Epidermal melanocyte (primary cell): Measurements from ENCODE around the gene CHDH.

ENCODE experiments used
- DNase-seq: peaks from one replicate; pipeline ENCODE4 v3.0.0; 2011; ENCODE audit warnings: low spot score; ENCODE audit not compliant: insufficient read length

CHDH gene

DNA sequence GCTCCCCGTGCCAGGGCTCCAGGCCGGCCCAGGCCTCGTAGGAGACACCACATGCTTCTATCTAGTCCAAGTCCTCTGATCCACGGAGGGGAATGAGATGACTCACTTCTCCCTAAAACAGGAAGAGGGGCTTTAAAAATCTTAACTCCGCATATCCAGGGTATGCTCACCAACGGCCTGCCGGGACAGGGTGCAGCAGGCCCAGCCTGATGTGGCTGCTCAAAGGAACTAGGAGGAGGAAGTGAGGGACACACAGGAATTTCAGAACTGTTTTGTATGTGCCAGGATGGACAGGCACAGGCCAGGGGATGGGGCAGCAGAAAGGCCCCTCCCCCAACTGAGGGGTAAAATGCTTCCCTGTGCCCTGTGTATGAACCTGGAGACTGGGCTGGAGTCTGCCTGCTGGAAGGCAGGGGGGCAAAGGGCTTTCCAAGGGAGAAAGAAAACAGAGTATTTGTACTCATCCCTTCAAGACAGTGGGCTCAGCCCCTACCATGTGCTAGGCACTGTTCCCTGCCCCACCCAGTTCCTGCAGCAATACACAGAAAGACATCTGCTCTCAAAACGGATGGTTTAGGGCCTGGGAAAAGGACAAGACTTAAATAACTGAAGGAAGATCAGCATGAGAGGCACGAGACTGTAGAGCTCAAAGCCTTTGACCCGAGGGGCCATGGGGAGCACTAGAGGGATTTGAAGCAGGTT is 22.1 kb downstream of the CHDH start:
- DNase-seq: no peak

DNA sequence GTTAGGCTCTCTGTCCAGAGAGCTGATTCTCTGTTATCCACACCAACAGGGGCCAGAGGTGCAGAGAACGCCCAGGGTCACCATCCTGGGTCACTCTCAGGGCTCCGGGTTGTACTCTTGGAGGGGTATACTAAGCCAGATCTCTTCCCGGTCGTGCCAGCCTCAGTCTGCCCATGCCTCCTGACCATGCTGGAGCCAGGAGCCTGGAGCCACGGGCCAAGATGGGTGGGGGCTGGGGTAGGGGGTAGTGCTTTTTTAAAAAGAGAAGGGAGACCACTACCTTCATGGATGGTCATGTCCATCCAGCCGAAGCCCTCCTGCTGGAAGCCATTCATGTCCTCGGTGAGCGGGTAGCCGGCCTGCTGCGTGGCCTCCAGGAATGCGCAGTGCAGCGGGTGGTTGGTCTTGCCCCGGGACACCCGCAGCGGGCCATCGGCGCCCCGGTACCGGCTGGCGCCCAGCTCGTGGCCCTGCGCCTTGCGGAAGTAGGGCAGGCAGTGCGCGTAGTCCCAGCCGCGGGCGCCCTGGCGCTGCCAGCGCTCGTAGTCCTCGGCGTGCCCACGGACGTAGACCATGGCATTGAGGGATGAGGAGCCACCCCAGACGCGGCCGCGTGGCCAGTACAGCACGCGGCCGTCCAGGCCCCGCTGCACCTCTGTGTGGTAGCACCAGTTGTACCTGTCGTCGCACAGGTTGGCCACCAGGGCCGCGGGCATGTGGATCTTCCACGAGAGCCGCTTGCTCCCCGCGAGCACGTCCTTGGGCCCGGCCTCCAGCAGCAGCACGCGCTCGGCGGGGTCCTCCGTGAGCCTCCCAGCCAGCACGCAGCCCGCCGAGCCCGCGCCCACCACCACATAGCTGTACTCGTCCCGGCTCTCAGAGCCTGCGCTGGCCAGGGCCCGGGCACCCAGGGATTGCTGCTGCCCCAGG is 22.9 kb downstream of the CHDH start:
- no peak for DNase-seq

DNA sequence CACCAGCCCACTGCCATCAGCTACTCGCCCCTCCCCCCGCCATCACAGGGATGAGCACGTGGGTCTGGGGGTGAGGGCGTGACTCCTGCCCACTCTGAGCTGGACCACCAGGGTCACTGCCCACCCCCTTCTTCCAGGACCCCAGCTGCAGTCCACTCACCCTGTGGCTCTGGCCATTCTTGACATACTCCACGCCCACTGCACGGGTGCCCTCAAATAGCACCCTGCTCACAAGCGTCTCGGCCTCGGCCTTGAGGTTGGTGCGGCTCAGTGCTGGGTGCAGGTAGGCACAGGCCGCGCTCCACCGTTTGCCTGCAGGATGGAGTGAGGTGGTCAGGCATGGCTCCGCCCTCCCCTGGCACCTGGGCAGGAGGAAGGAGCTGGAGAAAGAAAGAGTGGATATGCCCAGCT is 23.9 kb downstream of the CHDH start:
- DNase-seq: no peak

DNA sequence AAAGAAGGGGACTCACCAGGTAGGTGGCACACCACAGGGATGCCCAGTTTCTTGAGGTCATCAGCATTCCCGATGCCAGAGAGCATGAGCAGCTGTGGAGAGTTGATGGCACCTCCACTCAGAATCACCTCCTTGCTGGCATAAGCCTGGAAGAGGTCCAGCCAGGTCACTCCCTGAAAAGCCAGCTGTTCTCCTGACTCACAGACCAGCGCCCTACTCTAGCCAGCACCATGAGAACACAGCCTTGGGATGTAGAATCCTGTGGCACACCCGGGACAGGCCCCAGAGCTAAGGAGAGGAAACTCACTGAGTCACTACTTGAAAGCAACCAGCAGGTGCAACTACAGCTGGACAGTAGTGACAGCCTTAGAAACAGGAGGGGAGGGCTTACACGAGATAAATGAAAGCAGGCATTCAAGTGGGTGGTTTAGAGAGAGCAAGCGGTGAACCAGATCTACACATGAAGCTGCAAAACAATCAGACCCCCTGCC is 24.5 kb downstream of the CHDH start:
- DNase-seq: no peak

DNA sequence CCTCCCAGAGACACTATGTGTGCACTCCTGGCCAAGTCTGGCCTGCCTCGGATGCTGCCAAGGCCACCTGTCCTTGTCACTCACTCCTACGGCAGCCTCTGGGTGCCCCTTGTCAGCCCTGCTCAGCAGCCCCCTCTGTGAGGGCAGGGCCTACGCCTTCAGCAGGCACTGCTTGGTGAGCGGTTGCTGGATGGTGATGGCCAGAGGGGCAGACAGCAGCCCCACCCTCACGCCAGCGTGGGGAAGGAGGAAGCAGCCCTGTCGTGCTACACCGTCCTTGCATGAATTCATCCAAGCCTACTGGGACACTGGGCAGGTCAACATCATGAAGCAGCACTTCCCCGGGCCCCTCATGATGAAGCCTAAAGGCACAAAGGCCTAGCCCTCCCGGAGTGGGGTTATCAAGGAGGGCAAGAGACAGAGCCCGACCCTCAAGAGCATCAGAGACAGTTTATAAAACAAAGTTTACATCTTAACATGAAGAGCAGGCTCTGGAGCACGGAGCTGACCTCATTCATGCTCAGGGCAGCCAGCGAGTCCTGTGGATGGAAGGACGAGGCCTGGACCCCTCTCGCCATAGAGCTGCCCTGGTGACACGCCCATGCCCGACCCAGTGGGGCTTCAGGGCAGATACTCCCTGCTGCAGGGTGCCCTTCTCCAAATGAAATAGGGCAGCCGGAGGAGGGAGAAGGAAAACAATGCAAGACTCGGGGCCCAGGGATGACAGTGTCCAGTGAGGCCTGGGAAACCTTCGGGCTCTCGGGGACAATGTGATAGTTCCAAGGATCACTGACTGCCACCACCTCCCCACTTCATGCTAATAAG is 25.3 kb downstream of the CHDH start:
- no peak for DNase-seq

DNA sequence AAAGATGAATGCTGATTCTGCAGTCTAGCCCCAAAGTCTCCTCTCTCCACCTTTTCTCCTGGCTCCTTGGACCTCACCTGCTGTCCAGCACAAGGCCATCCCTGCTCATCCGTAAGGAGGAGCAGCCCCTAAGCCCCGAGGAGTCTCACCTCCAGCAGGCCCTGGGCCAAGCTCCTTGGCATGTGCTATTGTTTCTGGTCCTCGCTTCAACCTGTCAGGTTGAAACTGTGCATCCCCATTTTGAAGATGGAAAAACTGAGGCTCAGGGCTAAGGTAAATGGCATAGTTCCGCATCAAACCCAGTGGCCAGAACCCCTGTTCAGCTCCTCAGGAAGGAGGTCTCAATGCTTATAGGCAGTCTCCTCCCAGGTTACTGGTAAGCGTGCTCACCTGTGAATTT is 26.1 kb downstream of the CHDH start:
- DNase-seq: no peak

DNA sequence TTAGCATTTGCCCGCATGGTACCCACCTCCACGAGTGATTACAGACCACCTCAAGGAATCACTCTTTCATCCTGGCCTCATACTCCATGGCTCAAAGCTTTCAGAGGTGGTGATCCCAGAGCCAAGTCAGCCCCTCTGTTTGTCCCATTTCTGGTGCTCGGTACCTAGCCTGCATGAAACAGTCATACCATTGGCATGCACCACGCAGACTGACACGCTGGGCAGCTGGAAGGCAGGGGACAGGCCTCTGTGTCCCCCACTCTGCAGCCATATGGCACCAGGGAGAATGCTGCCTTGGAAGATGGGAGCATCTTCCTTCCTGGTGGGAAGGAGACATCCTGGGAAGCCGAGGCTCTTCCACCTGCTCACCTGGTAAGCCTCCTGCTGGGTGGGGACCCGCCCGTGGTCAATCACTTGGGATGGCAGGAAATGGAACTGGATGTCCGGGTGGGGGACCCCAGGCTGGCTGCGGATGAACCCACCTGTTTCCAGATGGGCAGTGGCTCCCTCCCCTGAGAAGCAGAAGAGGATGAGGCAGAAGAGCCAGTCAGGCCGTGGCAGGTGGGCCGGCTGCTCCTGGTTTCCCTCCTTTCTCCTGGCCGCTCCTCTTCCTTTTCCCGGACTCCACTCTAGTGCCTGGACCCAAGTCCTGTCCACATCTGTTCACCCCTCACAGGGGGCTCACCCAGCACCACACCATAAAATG is 26.9 kb downstream of the CHDH start:
- no peak for DNase-seq

DNA sequence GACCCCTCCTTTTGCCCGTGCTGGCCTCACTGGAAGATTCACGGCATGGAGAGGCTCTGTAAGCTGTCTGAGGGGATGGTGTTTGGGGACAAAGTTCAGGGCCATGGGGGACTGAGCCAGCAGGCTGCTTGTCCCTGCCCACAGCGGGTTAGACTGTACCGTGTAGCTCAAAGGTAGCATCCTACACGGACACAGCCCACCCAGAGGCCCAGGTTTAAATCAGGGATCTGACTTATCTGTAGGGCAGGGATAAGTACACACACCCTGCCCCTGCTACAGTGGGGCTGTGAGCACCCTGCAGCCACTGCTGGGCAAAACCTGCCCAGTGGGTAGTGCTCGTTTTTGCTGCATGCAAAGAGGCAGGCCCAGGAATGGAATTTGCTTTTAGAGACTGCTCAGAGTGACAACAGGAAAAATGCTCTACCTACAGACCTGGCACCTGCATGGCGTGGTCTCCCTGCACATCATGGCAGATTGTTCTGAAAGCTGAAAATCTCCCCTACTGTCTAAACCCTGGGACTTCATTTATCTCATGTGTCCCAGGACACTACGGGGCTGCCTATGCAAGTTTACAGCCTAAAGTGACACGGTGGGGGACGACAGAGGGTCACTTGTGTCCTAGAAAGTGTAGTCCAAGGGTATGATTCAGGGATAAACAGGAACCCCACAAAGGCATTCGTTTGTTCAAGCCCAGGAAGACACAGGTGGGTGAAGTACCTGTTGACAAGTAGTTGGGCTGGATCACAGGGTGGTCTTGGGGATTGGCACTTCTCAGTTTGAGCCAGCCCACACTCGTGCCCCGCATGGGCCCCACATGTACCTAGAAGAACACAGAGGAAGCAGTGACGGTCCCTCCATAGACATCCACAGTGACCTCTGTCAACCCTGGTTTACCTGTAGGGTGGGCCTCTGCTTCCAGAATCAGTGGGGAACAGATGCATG is 27.7 kb downstream of the CHDH start:
- DNase-seq: no peak

DNA sequence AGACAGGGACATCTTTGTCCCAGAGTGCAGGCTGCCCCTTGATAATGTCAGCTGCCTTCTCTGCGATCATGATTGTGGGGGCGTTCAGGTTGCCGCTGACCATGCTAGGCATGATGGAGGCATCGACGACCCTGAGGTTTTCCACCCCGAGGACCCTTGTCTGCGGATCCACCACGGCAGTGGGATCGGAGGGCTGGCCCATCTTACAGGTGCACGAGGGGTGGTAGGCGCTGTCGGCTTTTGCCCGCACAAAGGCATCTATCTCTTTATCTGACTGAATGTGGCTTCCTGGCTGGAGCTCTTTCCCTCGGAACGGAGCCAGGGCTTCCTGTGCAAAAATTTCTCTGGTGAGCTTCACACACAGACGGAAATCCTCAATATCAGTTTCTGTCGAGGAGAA is 28.4 kb downstream of the CHDH start:
- DNase-seq: no peak

DNA sequence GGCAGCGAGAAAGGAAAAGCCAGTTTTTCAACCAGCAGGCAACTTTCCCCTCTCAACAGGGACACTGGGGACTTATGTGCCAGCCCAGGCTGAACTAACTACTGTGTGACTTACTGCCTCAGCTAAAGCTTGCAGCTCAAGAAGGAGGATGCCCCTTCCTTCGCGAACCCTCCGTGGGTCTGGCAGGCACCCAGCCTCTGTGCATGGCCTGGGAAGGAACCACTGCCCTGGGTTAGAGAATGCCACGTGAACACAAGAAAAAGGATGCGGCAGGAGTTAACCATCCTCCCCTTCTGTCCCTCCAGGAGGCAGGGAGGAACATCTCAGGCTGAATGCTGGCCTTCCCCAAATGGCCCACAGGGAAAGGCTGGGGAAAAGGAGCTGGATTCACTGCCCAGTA is 29.0 kb downstream of the CHDH start:
- DNase-seq: no peak

DNA sequence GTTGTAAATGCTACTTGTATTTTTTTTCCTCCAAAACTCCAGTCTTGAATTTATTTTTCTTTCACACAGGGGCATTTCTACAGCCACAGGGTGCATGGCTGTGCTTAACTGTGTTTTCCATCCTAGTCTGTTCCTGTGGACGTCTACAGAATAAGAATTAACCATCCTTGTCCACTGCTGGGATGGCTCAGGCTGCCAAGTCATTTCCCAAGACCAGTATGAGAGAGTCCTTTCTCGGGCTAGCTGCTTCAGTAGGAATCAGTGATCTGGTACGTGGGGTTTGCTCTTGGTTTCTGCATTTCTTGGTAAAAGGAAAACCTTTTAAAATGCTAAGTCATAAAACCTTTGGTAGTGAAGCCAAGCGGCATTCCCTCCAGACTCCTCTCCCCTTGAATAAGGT is 29.8 kb downstream of the CHDH start:
- DNase-seq: no peak

DNA sequence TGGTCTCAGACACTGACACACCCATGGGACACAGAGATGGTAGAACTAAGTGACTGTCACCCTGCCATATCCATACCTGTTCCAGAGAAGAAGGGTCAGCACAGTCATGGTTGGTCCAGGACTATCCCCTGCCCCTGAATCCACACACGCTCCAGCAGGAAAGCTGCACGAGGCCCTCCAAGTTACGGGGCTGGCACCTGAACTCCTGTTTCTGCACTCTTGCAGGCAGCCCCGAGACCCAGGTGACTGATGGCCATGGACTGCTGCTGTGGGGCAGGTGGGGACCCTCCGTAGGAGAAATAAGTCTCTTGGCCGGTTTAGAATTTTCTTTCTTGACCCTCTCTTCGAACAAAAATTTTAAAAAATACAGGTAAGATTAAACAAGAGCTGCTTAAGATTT is 30.6 kb downstream of the CHDH start:
- no peak for DNase-seq

DNA sequence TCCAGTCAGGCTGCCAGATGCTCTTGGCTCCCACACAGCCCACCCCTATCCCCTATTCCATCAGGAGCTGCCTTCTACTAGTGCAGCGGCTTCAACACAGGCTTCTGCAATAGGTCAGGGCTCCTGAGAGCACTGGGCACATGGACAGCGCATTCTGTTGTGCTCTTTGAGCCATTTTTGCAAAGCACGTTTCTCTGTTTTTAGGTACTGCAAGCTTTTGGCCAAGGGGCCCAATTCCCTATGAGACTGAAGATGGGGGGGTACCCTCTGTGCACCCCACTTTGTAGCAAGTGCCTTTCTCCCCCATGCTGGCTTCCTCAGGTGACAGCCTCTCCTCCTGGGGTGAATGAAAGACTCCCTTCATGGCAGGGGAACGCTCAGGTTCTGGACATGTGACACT is 31.2 kb downstream of the CHDH start:
- no peak for DNase-seq

DNA sequence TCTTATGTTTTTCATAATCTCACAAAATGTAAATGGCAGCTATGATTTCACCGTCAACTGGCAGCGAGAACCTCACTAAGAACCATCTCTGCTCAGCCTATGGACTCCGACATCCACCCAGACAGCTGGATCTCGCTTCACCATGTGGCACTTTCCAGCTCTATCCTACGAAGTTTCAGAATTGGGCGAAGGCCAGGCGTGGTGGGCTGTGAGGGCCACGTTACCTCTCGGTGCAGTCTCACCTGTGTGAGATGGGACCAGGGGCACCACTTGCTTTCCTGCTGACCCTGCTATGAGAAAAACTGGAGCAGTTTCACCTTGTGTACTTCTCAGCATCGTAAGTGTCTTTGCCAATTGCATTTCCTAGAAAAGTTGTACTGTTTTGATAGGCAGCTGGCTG is 32.3 kb downstream of the CHDH start:
- no peak for DNase-seq

DNA sequence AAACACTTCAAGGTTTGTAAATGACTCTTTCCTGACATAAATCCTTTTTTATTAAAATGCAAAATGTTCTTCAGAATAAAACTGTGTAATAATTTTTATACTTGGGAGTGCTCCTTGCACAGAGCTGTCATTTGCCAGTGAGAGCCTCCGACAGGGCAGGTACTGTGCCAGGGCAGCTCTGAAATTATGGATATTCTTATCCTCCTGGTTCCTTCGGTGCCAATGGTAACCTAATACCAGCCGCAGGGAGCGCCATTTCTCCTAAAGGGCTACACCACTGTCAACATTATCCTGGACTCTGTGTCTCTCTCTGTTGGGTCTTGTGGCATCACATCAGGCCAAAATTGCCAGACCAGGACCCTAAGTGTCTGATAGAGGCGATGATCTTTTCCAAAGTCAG is 33.0 kb downstream of the CHDH start:
- DNase-seq: no peak

DNA sequence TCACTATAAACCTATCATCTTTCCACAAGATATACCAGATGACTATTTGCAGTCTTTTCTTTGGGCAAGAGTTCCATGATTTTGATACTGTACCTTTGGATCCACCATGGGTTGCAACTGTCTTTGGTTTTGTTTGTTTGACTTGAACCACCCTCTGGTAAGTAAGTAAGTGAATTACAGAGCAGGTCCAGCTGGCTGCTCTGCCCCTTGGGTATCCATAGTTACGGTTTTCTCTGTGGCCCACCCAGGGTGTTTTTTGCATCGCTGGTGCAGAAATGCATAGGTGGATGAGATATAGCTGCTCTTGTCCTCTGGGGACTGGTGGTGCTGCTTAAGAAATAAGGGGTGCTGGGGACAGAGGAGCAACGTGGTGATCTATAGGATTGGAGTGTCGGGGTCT is 33.8 kb downstream of the CHDH start:
- no peak for DNase-seq

DNA sequence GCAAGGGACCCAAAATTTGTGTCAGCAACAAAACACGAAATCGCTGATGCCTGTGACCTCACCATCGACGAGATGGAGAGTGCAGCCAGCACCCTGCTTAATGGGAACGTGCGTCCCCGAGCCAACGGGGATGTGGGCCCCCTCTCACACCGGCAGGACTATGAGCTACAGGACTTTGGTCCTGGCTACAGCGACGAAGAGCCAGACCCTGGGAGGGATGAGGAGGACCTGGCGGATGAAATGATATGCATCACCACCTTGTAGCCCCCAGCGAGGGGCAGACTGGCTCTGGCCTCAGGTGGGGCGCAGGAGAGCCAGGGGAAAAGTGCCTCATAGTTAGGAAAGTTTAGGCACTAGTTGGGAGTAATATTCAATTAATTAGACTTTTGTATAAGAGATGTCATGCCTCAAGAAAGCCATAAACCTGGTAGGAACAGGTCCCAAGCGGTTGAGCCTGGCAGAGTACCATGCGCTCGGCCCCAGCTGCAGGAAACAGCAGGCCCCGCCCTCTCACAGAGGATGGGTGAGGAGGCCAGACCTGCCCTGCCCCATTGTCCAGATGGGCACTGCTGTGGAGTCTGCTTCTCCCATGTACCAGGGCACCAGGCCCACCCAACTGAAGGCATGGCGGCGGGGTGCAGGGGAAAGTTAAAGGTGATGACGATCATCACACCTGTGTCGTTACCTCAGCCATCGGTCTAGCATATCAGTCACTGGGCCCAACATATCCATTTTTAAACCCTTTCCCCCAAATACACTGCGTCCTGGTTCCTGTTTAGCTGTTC is 34.9 kb downstream of the CHDH start:
- no peak for DNase-seq

DNA sequence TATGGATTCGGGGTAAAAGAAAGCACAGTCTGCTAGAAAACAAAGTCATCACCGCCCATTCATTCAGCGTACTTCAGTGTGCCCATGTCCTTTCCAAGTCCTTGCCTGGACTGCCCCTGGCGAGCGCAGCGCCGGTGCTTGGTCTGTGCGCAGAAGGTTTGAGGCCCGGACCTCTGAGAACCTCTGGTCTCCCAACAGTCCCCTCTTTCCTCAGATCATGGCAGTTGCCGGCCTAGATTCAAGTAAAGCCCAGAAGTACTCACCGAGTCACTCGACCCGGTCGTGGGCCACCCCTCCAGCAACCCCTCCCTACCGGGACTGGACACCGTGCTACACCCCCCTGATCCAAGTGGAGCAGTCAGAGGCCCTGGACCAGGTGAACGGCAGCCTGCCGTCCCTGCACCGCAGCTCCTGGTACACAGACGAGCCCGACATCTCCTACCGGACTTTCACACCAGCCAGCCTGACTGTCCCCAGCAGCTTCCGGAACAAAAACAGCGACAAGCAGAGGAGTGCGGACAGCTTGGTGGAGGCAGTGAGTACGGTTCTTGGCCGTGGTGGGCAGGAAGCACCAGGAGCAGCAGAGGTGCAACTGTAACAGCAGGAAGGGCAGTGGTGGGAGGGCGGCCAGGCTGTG is 36.3 kb downstream of the CHDH start:
- DNase-seq: no peak

DNA sequence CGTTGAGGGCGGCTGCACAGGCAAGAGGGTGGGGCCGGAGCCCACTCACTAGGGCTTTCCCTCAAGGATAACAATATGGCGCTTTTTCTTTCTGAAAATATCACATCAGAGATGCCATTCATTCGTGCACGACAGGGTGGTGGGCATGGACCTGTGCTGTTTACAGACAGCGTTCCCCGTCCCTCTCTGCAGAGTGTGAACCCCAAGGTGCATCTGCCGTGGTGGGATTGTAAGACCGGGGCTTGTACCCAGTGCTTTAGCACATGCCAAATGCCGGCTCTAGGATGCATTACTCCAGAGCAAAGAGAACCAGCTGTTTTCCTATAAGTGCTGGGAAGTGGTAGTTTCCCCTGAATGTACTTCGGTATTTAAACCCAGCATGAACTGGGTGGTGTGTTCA is 37.0 kb downstream of the CHDH start:
- DNase-seq: no peak
